HepG2 (cell line): Measurements from ENCODE around the gene CPNE1. TPM values are rescaled to one million over a fixed set of nuclear protein-coding genes. Genes with fewer than 3 reads are reported as not detected.

Experiments
- ATF6 ChIP-seq: sonication (generic); formaldehyde crosslinking; conservative IDR thresholded peaks from 2 replicates; pipeline ENCODE4 v1.4.0; 2020; ENCODE audit warnings: missing genetic modification reagents
- CREM ChIP-seq, 2 experiments: sonication (generic) in 1 of 2; formaldehyde crosslinking in 1 of 2; IDR thresholded peaks; 2 replicates each; pipeline versions ENCODE4 v1.4.0 to v1.6.1; 2016 to 2020; ENCODE audit warnings: antibody characterized with exemption in 1 of 2, mild to moderate bottlenecking in 1 of 2, missing genetic modification reagents in 1 of 2
- DPF2 ChIP-seq: sonication (generic); formaldehyde crosslinking; IDR thresholded peaks from 2 replicates; pipeline ENCODE4 v1.4.0; 2020; ENCODE audit warnings: mild to moderate bottlenecking, low read depth, missing genetic modification reagents, borderline replicate concordance
- ETV6 ChIP-seq: sonication (generic); formaldehyde crosslinking; conservative IDR thresholded peaks from 2 replicates; pipeline ENCODE4 v1.4.0; 2020; ENCODE audit warnings: missing genetic modification reagents
- GMEB1 ChIP-seq: sonication (generic); formaldehyde crosslinking; IDR thresholded peaks from 2 replicates; pipeline ENCODE4 v1.5.1; 2020; ENCODE audit warnings: missing genetic modification reagents, mild to moderate bottlenecking, borderline replicate concordance
- HMG20B ChIP-seq: conservative IDR thresholded peaks from 2 replicates; pipeline ENCODE4 v1.6.1; 2016; ENCODE audit warnings: missing genetic modification reagents, missing compliant biosample characterization
- KLF12 ChIP-seq: sonication (generic); formaldehyde crosslinking; IDR thresholded peaks from 2 replicates; pipeline ENCODE4 v1.4.0; 2020; ENCODE audit warnings: missing genetic modification reagents, borderline replicate concordance
- MIER2 ChIP-seq: IDR thresholded peaks from 2 replicates; pipeline ENCODE4 v1.6.1; 2016; ENCODE audit warnings: missing biosample characterization, missing genetic modification reagents
- NR2F1 ChIP-seq, 2 experiments: fragments of 450-650 bp in 1 of 2; formaldehyde crosslinking in 1 of 2; IDR thresholded peaks; 2 replicates each; pipeline versions ENCODE4 v1.5.0 to v1.6.1; 2016 to 2020; ENCODE audit warnings: mild to moderate bottlenecking in 1 of 2, missing compliant biosample characterization in 1 of 2, missing genetic modification reagents in 1 of 2, moderate library complexity in 1 of 2
- PHF5A ChIP-seq: IDR thresholded peaks from one replicate; pipeline ENCODE4 v1.6.1; 2018; ENCODE audit warnings: low read depth, missing genetic modification reagents; ENCODE audit not compliant: unreplicated experiment
- PTBP1 ChIP-seq: fragments of 200-400 bp; formaldehyde crosslinking; IDR thresholded peaks from 2 replicates; pipeline ENCODE4 v1.6.1; 2018; ENCODE audit warnings: low read length, low read depth; ENCODE audit not compliant: poor library complexity, severe bottlenecking
- SMARCC2 ChIP-seq: fragments of 450-650 bp; IDR thresholded peaks from 2 replicates; pipeline ENCODE4 v1.6.1; 2017; ENCODE audit warnings: antibody characterized with exemption, mild to moderate bottlenecking
- SRSF1 ChIP-seq: fragments of 200-400 bp; formaldehyde crosslinking; optimal IDR thresholded peaks from 2 replicates; pipeline ENCODE3; 2017; ENCODE audit warnings: mild to moderate bottlenecking, low read depth, low read length, moderate library complexity
- ZBTB7B ChIP-seq: sonication (generic); formaldehyde crosslinking; IDR thresholded peaks from 2 replicates; pipeline ENCODE4 v1.4.0; 2020; ENCODE audit warnings: missing genetic modification reagents
- ZMAT3 ChIP-seq: sonication (generic); formaldehyde crosslinking; conservative IDR thresholded peaks from 2 replicates; pipeline ENCODE4 v1.7.0; 2021; ENCODE audit warnings: missing genetic modification reagents
- ZNF17 ChIP-seq: sonication (generic); formaldehyde crosslinking; IDR thresholded peaks from 2 replicates; pipeline ENCODE4 v1.5.0; 2020; ENCODE audit warnings: mild to moderate bottlenecking, missing genetic modification reagents
- ZNF224 ChIP-seq: sonication (generic); formaldehyde crosslinking; IDR thresholded peaks from 2 replicates; pipeline ENCODE4 v1.5.0; 2020; ENCODE audit warnings: mild to moderate bottlenecking, missing genetic modification reagents
- ZNF317 ChIP-seq: sonication (generic); formaldehyde crosslinking; IDR thresholded peaks from 2 replicates; pipeline ENCODE4 v1.5.0; 2020; ENCODE audit warnings: mild to moderate bottlenecking, missing genetic modification reagents
- ZNF451 ChIP-seq: sonication (generic); formaldehyde crosslinking; IDR thresholded peaks from 2 replicates; pipeline ENCODE4 v1.5.0; 2020; ENCODE audit warnings: mild to moderate bottlenecking, missing genetic modification reagents
- ZNF512B ChIP-seq: sonication (generic); formaldehyde crosslinking; IDR thresholded peaks from 2 replicates; pipeline ENCODE4 v1.5.1; 2020; ENCODE audit warnings: missing genetic modification reagents, mild to moderate bottlenecking, borderline replicate concordance
- ZNF546 ChIP-seq: sonication (generic); formaldehyde crosslinking; conservative IDR thresholded peaks from 2 replicates; pipeline ENCODE4 v1.8.1; 2023; ENCODE audit warnings: mild to moderate bottlenecking, missing genetic modification reagents
- ZNF709 ChIP-seq: sonication (generic); formaldehyde crosslinking; IDR thresholded peaks from 2 replicates; pipeline ENCODE4 v1.5.0; 2020; ENCODE audit warnings: mild to moderate bottlenecking, missing genetic modification reagents
- ZNF772 ChIP-seq: sonication (generic); formaldehyde crosslinking; IDR thresholded peaks from 2 replicates; pipeline ENCODE4 v1.5.0; 2020; ENCODE audit warnings: mild to moderate bottlenecking, missing genetic modification reagents
- polyA plus RNA-seq, 8 experiments: library from polyadenylated mRNA; depleted of rRNA in 3 of 8; stranded (reverse) in 7 of 8; unstranded in 1 of 8; fragments of >200 nt; fragmentation: Illumina TruSeq in 4 of 8; extraction: Trizol in 4 of 8; gene quantifications; 2 replicates each; pipeline versions ENCODE4 v1.2.1 to v1.2.3, GENCODE V29; 2011 to 2016; ENCODE audit warnings: low read depth in 4 of 8, missing spikeins in 1 of 8, mixed read lengths in 1 of 8; ENCODE audit not compliant: insufficient read depth in 1 of 8
- total RNA-seq, 5 experiments: library from RNA; depleted of rRNA; stranded (reverse); fragments of >200 nt; fragmentation: Illumina TruSeq; extraction: Trizol; gene quantifications; 2 replicates each; pipeline ENCODE4 v1.2.3, GENCODE V29; 2016; ENCODE audit warnings: low read depth in 1 of 5

The CPNE1 gene
- total and polyA plus RNA-seq, 2 of the 13 experiments (the other 11 are each of a cell fraction or from before 2014, with no cell fraction given), result 408 to 431 TPM

- TF ChIP-seq ZNF317 (CRISPR knock-in tag) (peak; percentile 16), NR2F1 (CRISPR knock-in tag; IDR thresholded peaks at IDR 0.05) (0 out of 4 replicates have a peak, but pooled peaks have one; percentile 4 to 16), SMARCC2 (no peak), ZNF512B (CRISPR knock-in tag) (peak; percentile 38; the same call in 1 of the 2 replicates), ZBTB7B (CRISPR knock-in tag) (0 out of 2 replicates have a peak, but pooled peaks have one; percentile 7), SRSF1 (no peak), ZNF772 (peak; percentile 19; the same call in 1 of the 2 replicates), ZNF546 (CRISPR knock-in tag) (no peak), MIER2 (0 out of 2 replicates have a peak, but pooled peaks have one; percentile 8), ZNF451 (CRISPR knock-in tag) (no peak), ZNF17 (peak; percentile 17; the same call in 1 of the 2 replicates), PHF5A (CRISPR knock-in tag) (no peak), ATF6 (CRISPR knock-in tag) (no peak), PTBP1 (peak; percentile 59), ZNF709 (CRISPR knock-in tag) (peak; percentile 55; the same call in 1 of the 2 replicates), CREM (IDR thresholded peaks at IDR 0.05) (no peak), CREM (CRISPR knock-in tag; IDR thresholded peaks at IDR 0.05) (no peak), DPF2 (no peak), ZMAT3 (CRISPR knock-in tag) (0 out of 2 replicates have a peak, but pooled peaks have one; percentile 6), HMG20B (CRISPR knock-in tag) (no peak; the same call in 1 of the 2 replicates), KLF12 (no peak), GMEB1 (CRISPR knock-in tag) (no peak), ZNF224 (CRISPR knock-in tag) (no peak), ETV6 (peak; percentile 81)
Measured at GRCh38 chr20:35663516-35664465, 909 bp downstream of the CPNE1 start (continued).
